WI38 (cell line): ENCODE results near the gene PRSS33.

Source experiments
- H3K4me3 ChIP-seq: 2 replicates; pipeline ENCODE4 v1.5.1; 2011; ENCODE audit warnings: low read depth, mild to moderate bottlenecking, control low read depth, low read length
- CTCF ChIP-seq: IDR thresholded peaks from 2 replicates; pipeline ENCODE4 v1.5.1; 2012; ENCODE audit warnings: low read depth, mild to moderate bottlenecking, control low read depth, low read length

PRSS33 gene

GRCh38 chr16:2820836-2821486 lies 33.6 kb upstream of the PRSS33 start:
- TF ChIP-seq CTCF = no peak

DNA sequence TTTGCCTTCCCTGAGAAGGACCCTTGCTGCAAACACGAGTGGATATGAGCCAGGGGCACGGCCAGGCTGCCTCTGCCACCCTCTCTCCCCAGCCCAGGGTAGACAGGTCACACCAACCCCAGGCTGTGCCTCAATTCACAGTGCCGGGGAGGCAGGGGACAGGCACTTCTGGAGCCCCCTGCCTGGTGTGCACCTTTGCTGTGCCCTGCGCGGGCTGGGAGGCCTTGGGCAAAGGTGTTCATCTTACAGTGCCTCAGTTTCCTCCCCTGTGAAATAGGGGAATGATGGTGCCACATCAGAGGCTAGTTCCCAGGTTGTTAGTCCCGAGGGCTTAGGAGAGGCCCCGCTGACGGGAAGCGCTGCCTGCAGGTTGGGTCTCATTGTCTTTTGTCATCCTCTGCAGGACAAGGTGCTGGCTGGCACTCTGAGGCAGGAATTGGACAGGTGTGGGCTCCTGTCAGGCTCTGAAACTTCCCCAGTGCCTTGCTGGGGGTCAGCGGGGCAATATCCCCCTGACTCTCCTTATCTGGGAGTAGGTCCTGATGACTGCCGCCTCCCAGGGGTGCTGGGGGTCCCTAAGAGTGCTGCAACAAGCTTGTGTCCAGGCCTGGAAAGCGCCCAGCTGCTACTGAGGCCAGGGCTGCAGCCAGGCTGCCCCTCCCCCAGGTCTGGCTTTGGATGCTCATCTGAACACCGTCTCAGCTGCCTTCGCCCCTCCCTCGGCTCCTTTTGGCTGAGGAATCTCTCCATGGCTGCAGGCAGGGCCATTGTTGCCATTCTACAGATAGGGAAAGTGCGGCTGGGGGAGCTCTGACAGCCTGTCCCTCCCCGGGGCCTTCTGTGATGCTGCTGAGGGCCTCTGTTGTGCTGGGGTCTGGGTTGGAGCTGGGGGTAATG lies 32.8 kb upstream of the PRSS33 start:
- no peak overlapping the region for H3K4me3 ChIP-seq

More at GRCh38 chr16:2820836-2821486, 33.6 kb upstream of the PRSS33 start:
- H3K4me3 ChIP-seq = no peak overlapping the region

DNA sequence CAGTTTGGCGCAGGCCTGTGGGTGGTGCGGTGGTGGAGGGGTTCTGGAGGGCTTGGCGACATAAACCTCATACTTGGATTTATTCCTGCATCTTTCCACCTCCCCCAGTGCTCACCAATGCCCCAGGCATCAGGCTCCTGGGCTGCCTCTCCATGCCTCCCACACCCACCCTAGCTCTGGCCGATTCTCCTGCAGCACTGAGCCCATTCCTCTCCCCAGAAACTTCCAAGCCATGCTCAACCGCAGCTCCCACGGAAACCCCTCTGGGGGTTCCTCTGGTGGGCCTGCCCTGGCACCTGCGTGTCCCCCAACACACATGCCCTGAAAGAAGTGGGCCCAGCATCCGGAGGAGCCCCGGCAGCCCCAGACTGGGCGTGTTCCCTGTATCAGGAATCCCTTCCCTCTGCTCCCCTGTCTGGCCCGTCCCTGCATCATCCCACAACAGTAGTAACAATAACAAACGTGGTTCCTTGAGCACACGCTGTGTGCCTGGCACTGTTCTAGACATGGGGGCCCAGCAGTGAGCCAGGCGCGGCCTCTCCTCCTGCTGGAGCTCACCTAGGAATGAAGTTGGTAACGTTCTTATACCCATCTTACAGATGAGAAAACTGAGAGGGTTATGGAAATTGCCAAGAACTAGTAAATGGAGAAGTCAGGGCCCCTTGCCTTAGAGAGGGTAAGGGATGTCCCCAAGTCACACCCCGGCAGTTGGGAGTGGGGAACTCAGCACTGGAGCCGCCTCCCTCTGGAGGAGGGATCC lies 32.0 kb upstream of the PRSS33 start:
- no peak for TF ChIP-seq CTCF
- no peak overlapping the region for H3K4me3 ChIP-seq

More for the DNA sequence above, 32.8 kb upstream of the PRSS33 start:
- TF ChIP-seq CTCF = no peak

GRCh38 chr16:2818272-2818876 lies 31.0 kb upstream of the PRSS33 start:
- TF ChIP-seq CTCF = no peak
- H3K4me3 ChIP-seq = no peak overlapping the region

- no peak for TF ChIP-seq CTCF
- H3K4me3 ChIP-seq = no peak overlapping the region
These were observed 30.2 kb upstream of the PRSS33 start for GRCh38 chr16:2817340-2818271.

DNA sequence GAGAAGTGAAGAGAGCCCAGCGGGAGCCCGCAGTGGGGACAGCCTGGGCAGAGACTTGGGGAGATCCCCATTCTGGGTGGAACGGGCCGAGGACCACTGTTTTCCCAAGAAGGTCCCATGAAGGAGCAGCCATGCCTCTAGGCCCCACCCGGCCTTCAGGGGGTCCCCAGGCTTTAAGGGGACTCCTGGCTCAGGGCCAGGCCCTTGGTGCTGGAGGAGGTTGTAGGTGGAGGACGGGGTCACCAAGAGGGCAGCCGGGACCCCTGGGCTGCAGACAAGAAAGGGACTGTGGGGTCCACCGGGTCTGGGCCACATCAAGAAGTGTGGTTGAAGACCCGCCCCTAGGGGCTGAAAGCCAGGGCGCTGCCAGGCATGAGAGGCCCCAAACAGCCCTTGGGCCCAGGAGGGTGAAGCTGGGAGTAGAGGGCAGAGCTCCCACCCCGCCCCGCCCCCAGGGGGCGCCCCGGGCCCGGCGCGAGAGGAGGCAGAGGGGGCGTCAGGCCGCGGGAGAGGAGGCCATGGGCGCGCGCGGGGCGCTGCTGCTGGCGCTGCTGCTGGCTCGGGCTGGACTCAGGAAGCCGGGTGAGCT lies 29.5 kb upstream of the PRSS33 start, which contains the start of gene PRSS21:
Gene PRSS21 (plus strand): TSS at position 487 of the 589 bp plus-strand sequence. CDS start 32 bp downstream, at position 519.
- TF ChIP-seq CTCF = no peak
- H3K4me3 ChIP-seq = no peak within 1 kb of the TSS
